ENCODE results near the gene BTBD9.

The BTBD9 gene

DNA sequence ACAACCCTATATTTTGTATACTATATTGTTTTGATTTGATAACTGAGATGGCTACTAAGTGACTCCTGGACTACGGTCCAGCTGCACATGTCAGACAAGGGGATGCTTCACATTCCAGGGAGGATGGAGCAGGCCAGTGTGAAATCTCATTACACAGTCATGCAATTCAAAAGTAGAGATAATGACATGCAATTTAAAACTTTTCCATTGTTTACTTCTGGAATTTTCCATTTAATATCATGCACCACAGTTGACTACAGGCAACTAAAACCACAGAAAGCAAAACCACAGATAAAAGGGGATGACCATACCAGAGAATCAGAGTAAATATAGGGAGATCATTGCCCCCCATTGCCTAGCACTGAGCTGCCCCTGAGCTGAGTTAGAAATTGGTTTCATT is 366.4 kb downstream of the BTBD9 start:
- peak; percentile 66 for DNase-seq

DNA sequence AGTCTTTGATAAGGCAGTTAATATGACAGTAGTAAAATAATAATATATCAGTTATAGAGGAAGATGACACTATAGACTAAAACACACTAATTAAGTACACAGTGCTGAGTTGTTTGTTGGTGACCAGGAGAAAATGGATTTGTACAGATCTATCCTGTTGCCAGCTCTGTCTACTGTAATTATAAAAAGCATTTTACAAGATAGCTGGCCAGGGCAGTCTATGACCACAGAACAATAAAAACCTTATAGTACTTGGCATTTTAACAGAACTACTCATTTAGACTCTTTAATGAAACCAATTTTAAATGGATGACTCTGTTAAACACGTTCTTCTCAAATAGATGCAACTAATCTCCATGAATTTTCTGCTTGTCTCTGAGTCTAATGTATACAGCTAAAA is 367.5 kb downstream of the BTBD9 start:
- DNase-seq, result no peak

DNA sequence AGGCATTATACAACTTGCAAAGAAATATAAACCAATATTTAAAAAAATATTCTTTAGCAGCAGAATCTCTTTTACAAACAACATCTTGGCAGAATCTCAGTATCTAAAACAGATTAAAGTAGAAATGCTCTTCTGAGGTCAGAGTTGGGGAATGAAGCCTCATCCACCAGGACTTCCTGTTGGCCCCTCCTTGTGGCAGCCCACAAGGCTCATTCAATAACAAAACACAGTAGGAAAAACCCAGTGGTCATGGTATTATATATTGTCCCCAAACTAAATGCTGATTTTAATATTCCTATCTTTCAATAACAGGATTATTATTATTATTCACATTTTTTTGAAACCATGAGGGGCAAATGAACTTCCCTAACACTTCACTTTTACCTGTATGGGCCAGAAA is 368.6 kb downstream of the BTBD9 start:
- peak; percentile 75 for DNase-seq

DNA sequence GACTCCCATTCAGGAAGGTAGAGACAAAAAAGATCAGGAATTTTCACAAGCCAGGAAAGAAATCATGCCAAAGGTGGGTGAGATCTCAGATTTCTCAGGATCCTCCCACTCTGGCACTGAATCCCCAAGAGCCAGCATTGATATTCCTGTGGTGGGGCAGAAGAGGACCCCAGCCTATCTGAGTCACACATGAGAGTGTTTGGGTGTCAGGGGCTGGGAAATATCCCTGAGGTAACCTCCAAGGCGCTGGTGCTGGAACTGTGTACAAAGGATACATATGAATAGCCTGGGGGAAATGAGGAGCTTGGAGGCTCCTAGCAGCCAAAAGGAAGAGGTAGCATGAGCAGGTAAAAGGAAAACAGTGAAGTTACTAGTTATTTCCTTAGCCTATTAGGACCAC is 369.4 kb downstream of the BTBD9 start:
- no peak for DNase-seq

DNA sequence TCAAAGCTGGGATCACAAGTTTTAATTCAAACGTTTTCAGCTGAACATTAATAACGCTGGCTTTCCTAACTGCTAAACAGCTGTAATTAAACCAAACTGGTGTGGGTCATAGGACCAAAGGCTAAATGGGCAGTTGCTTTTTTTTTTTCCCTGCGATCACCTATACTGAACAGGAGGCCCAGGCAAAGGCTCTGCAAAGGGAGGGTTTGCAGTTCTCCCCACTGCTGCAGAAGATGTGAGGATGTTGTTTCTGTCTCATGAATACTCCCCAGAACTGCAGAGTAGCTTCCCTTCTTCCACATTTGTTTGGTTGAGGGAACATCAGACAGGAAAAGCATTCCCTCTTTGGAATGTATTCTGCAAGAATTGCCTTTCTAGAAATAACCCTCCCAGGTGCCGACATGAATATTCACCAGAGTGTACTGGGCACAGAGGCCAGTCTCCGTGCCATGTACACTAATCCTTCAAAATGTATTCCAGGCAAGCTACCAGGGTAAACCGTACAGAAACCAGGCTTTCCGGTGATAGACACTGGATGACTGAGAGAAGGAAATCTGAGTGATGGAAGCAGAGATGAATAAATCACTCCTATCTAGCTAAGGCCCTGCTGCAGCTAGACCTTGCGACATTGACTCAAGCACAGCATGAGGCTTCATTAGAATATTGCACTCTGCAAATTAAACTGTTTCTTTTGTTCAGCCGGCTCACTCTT is 370.1 kb downstream of the BTBD9 start:
- no peak for DNase-seq

DNA sequence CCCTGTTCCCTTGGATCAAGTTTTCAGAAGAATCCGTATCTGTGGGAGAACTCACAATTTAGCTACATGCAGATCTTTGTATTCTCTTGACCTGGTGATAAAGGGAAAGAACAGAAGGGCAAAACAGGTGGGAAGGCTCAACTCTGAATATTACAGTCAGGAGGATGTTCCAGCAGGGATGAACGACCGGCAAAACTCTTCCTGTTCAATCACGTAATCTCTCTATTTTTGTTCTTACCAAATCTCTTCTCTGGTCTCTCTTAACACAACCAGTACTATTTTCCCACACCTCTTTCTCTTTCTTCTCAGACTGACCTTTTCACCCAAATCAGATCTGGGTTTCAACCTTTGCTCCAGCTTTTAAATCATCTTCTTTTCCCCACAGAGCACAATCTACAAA is 371.4 kb downstream of the BTBD9 start:
- DNase-seq, result no peak

DNA sequence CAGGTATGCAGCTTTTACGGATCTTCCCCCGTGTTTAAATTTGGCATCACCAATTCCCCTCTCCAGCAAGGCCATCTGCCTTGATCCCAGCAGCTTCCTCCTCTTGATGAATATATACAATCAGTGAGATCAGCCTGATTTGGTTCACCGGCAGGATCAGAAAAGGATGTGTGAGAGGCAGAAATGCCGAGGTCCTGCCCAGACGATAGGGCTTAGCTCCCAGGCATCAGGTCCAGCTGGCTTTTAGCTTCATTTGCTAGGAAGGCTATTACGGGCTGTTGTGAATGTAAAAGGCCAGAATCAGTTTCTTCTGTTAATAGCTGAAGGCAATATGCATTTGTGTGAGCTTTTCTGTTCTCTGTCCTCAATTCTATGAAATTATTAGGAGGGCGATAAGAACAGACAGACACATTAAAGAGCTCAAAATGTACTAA is 372.8 kb downstream of the BTBD9 start:
- DNase-seq, result no peak

DNA sequence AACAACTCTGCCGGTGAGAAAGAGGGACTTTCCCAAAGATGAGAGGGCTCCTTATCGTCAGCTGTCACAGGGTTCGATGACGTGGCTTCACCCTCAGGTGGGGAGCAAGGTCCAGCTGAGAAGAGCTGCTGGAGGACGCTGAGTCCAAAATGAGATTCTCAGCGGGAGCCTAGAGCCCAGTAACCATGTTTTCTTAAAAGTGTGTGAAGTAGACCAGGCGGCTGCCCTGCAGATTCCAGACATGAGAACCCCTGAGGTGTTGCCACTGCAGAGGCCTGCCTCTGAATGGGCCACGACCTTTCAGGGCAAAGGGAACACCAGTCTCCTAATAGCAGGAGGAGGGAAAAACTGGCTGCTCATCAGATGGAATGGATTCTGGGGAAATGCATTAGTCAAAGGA is 375.1 kb downstream of the BTBD9 start:
- no peak for DNase-seq

DNA sequence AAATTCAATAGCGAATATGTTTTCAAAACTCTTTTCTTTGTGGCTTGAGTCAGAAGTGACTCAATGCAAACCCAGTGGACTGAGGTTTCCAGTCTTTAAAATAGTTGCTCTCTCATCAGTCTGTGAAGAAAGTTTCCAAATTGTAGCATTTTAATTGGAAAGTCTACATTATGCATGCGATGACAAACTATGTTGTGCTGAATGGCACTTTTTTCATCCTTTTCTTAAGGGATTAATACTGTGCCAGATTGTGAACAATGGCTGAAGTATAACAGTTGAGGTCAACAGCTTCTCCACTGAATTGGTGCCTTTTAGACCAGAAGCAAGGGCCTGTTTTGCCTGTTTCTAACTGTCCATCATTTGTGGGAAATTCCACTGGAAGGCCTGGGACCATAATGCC is 377.1 kb downstream of the BTBD9 start:
- DNase-seq, result peak; percentile 78

DNA sequence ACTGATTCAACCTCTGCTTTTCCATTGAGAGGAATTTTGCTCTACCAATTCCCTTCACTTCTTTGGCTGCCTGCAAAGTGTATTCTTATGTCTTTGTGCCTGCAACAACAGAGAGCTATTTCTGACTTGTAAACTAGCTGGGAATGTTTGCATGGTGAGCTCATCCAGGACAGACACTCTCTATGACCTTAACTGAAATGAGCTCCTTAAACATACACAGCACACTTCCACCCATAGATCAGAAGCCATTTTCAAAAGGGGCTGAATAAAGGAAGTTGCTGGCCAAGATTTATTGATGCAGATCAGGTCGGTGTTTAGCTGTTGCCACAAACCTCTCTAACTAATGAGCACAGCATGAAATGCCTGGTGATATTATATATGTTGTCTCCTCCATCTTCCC is 377.7 kb downstream of the BTBD9 start:
- DNase-seq, result peak; percentile 94

DNA sequence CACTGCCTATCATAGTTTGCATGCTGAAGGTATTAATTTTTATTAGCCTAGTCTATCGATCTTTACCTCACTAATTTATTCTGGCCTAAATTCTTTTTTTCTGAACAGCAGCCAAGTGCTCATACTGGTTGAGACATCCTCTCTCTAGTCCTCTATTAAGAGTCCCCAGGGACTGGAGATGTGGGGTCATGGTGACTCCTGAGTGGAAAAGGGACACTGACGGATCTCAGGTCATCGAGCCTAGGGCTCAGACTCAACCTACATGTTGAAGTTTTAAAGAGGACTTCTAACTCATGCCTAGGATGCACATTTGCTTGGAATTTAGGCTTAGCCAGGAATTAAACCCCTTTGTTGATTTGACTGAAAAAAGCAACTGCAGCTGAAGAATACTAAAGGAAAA is 378.1 kb downstream of the BTBD9 start:
- peak; percentile 61 for DNase-seq

DNA sequence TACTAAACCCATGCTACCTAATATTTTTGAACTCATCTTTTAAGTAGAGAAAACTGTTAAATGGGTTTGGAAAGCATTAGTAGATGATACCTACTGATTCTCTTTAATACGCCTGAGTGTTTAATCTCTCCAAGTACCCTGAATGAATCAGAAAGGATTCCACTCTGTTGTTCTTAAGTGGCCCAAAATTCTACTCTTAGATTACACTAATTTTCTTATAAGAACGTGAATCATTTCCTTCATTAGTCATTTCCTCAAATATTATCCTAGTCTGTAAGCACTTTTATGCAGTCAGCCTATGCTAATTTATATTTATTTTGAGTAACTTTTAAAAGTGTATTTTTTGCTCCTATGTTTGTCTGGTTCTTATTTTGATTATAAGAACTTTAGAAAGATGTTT is 380.0 kb downstream of the BTBD9 start:
- peak; percentile 81 for DNase-seq

DNA sequence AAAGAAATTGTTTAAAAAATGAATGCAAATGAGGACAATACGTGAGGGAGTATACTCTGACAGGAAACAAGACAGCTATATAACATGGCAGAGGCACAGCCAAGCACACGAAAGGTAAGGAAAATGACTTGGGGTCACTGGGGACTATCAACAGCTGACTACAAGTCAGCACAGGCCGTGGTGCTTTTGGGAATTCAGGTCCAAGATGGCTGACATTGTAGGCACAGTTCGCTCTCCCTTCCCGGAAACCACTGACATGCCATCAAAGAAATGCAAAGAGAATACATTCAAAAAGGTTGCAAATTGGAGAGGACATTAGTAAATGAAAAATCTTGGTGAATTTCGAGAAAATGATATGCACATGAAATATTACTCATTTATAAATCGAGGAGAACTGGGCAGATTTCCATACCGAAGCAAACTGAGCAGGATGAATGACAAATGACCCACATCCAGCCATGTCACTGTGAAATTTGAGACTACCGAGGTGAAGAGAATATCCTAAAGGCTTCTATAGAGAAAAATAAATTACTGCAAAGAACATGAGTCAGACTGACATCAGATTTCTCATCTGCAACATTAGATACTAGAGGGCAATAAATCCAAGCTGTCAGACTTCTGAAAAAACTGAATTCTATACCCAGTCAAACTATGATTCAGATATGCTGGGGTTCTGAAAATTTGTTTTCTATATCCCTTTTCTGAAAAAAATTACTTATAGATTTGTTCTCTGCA is 391.1 kb downstream of the BTBD9 start:
- DNase-seq, result peak; percentile 61

DNA sequence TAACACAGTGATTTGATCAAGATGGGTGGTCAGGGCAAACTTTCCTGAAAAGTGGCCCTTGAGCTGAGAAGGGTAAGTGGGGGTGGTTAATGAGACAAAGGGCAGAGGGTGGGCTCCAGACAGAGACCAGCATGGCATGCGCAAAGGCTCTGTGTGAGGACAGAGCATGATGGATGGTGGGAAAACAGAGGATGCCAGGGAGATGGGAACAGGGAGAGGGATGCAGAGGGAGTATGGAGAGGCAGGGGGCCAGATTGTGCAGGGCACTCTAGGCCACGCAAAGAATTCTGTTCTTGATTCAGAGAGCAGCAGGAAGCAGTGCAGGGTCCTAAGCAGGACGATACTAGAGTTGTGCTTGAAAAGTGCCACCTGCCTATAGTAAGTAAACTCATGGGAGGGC is 394.4 kb downstream of the BTBD9 start:
- DNase-seq, result no peak

DNA sequence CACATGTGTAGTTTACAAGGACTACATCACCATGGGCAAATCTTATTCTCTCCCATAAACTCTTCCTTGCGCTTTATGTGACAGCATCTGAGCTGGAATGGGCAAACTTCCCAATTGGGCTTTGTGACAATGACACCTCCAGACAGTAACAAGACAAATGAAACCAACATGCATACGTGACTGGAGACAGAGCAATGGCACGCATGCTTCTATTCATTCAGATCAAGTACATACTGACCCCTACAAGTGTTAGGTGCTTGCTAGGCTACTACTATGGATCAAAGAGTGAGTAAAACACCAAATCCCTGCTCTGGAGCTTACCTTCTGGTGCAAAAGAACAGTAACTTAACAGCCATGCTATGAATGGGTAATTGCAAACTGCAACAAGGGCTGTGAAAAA is 394.9 kb downstream of the BTBD9 start:
- no peak for DNase-seq

DNA sequence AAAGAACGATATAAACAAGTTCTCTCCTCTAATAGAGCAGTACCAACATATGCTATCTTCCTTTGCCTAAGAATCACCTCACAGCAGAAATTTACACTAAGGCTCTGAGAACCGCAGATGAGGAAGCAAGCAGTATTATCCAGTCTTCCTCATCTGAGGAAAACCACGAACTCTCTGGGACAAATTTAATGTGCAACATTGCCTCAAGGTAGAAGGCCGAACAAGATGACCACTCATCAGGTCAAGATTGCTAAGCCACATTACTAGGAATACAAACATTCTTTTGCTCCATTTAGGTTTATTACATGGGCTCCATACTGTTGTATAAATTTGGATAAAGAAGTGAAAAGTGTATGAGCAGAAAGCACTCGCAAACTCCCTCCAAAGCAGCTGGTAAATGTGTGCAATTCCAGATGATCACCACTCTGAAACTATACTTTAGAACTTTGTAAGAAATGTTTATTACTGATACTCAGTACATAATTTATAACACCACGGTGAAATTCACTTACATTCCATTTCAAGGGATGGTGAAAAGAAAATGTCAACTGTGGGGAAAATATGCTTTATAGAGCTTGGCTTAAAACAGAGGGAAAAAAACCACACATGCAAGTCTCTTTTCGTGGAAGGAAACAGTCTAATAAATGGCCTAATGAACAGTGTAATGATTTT is 398.4 kb downstream of the BTBD9 start:
- DNase-seq, result no peak

DNA sequence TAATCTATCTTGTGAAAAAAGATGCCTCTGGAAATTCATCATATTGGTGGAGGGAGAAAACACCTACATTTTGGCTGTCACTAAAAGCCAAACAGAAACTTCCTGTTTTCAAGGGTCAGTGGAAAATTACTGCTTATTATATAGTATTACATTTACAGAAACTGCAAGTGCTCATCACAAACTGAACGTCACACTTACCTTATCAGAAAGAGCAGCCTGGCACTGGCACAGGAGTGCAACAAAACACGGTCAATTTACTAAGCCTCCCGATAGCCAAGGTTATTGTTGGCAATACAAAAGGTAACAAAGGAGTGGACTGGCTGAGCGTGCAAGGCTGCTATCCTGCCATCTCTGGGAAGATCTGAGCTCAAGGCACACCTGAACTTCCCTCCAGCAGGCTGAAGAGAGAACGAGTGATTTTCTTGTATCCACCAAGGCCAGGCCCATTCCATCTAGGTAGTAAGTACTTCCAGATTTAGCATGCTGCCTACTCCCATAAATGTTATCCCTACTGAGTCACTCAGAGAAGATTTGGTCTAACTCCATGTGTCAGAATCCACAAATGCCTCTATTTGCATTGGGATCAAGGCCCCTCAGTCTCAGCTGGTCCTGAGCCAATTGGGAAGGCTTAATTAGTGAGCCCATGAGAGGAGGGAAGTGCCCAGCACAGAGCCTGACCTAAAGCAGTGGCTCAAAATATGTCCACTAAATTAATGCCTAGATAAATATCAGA is 399.8 kb downstream of the BTBD9 start:
- DNase-seq, result peak; percentile 70

DNA sequence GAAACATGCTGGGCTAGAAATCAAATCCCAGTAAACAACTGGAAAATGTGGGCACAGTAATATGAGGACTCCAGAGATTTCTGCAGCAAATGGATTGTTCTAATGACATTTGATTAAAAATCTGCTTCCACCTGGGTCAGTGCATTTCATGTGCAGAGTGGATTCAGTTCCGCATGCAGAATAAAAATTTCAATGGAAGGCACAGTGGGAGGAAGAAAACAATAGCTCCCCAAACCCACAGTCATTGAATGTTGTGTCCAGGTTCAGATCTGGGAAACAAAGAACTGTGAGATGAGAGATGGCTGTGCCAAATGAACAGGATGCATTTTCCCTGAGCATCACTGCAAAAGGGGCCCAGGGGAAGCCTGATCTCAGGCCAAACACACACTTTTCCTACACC is 403.1 kb downstream of the BTBD9 start:
- no peak for DNase-seq

DNA sequence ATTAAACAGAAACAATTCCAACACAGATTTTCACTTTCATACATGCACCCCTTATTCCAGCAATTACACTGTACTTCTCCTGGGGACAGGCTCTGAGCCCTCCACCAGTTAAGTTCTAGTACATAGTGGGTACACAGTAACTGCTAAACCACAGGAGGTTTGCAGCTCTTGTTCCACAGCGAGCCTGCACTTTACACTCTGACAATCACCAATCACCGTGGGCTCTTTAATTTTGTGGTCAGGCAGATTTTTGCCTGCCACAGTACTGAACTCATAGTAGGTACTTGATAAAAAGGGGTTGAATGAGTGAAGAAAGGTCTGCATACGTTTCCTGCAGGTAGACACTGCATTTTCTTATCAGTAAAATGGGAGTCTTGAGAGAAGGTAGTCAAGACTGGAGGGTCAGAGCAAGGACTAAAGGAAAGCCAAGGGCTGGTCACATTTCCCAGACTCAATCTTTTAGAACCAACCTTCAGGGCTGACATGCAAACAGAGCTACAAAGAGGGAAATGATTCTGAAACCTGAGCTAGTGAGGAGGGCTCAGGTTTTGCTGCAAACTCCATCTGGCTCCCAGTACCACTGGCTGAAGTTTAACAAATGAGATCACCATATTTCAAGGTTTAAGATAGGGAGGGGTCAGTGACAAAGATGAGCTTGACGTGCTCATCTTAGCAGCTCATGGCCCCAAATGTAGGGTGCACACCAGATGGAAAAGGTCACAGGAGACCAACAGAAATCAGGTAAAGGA is 404.6 kb downstream of the BTBD9 start:
- DNase-seq, result no peak

DNA sequence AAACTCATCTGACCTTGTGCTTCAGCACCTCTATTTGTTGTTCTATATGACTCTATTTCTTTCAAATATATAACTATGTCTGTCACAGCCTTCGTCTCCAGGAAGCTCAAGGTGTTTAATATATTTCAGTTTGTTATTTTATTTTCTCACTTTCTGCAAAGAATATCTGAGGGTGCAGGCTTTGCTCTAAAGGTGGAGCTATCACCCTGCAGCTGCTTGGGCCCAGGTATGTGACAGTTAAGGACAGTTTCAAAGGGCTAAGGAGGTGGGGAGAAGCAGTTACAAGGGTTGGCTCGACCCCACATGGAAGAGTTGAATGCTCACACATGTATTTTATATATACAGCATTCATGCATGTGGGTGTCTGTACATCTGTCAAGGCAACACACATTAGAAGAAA is 405.6 kb downstream of the BTBD9 start:
- no peak for DNase-seq

DNA sequence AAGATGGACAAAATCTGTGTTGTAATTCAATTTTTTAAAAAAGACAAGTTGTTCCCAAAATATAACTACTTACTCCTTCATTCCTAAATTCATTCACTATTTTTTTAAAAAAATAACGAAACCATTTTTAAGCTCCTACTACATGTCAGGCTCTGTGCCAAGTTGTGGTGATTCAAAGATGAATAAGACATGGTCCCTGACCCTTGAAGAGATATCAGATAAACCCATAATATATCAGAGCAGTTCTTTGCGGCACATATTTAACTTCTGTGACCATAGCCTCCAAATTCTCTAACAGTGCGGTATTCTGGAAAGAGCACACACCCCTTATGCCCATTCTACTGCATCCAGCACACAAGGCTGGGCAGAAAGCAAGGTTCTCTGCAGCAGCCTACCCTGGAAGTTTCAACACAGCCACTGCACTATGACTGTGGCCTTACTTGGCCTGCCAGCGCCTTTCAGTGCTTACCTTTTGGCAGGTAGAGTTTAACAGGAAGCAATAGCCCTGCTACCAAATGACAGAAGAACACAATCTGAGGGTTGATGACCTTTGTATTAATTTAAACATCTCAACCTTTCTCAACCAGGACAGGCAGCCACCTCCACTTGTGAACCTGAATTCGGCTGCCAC is 406.5 kb downstream of the BTBD9 start:
- peak; percentile 44 for DNase-seq

DNA sequence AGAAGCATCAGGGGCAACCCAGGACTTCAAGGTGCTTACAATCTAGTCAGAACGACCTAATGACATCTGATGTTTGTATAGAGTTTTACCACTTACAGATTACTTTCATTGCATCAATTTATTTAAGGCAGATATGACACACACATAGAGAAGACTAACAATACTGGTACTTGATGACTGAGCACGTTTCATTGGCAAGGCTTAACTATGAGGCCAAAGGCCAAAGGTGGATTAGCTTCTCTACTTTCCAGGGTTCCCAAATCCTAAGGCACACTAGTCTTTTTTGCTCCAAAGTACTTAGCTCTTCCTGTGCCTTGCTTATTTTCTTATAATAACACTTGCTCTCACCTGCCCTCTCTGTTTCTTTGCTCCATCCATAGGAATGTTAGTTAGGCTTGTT is 414.0 kb downstream of the BTBD9 start:
- no peak for DNase-seq

Measured in fibroblast of skin of back (primary cell).